ENCODE measurements around the gene RAP1GAP2.

Gene RAP1GAP2

GRCh38 chr17:2936351-2936750, 140.1 kb downstream of the RAP1GAP2 start:
- Histone ChIP-seq H3K27me3 (replicated peaks; ENCODE audit: insufficient read depth, low read length) (peaks cover 75% of the 10 kb centered on the region), H2AFZ (ENCODE audit: low read length) (no peak overlapping the region), H3K4me3 (ENCODE audit: low read length) (no peak overlapping the region), H3K79me2 (ENCODE audit: low read length) (no peaks in the 10 kb centered on the region), H3K9me3 (replicated peaks; ENCODE audit: insufficient read depth, low read length) (no peaks in the 10 kb centered on the region), H3K27ac (ENCODE audit: low read length) (no peak overlapping the region), H4K20me1 (ENCODE audit: insufficient read depth, low read length) (no peaks in the 10 kb centered on the region), H3K9ac (ENCODE audit: low read length) (no peak overlapping the region), H3K4me1 (ENCODE audit: low read length) (no peaks in the 10 kb centered on the region), H3K9me2 (replicated peaks; ENCODE audit: insufficient read depth, low read length) (no peaks in the 10 kb centered on the region), H3F3A (ENCODE audit: insufficient read depth, low read length) (no peaks in the 10 kb centered on the region), H3K36me3 (replicated peaks; ENCODE audit: insufficient read depth, low read length) (no peaks in the 10 kb centered on the region), H3K4me2 (ENCODE audit: low read depth, low read length) (no peak overlapping the region)
- DNase-seq = no peak
- TF ChIP-seq EZH2 (optimal IDR thresholded peaks at IDR 0.05; ENCODE audit: low read depth, low read length) (no peak), CTCF (IDR thresholded peaks at IDR 0.05; ENCODE audit: low read length) (no peak), EZH2phosphoT487 (IDR thresholded peaks at IDR 0.05; ENCODE audit: low read length) (no peak)

GRCh38 chr17:2936771-2937321, 140.6 kb downstream of the RAP1GAP2 start:
- H3K36me3 ChIP-seq (replicated peaks; ENCODE audit: insufficient read depth, low read length) = no peaks in the 10 kb centered on the region
- H3K9me3 ChIP-seq (replicated peaks; ENCODE audit: insufficient read depth, low read length) = no peaks in the 10 kb centered on the region
- no peak overlapping the region for H2AFZ ChIP-seq (ENCODE audit: low read length)
- DNase-seq = no peak
- no peak overlapping the region for H3K9ac ChIP-seq (ENCODE audit: low read length)
- no peak overlapping the region for H3K4me3 ChIP-seq (ENCODE audit: low read length)
- H4K20me1 ChIP-seq (ENCODE audit: insufficient read depth, low read length) = no peaks in the 10 kb centered on the region
- no peak for TF ChIP-seq EZH2phosphoT487 (IDR thresholded peaks at IDR 0.05; ENCODE audit: low read length)
- no peak for TF ChIP-seq CTCF (IDR thresholded peaks at IDR 0.05; ENCODE audit: low read length)
- TF ChIP-seq EZH2 (optimal IDR thresholded peaks at IDR 0.05; ENCODE audit: low read depth, low read length) = no peak
- no peaks in the 10 kb centered on the region for H3K9me2 ChIP-seq (replicated peaks; ENCODE audit: insufficient read depth, low read length)
- peaks cover 75% of the 10 kb centered on the region for H3K27me3 ChIP-seq (replicated peaks; ENCODE audit: insufficient read depth, low read length)
- H3K4me2 ChIP-seq (ENCODE audit: low read depth, low read length) = no peak overlapping the region
- no peaks in the 10 kb centered on the region for H3K79me2 ChIP-seq (ENCODE audit: low read length)
- H3K27ac ChIP-seq (ENCODE audit: low read length) = no peak overlapping the region
- no peaks in the 10 kb centered on the region for H3F3A ChIP-seq (ENCODE audit: insufficient read depth, low read length)
- no peaks in the 10 kb centered on the region for H3K4me1 ChIP-seq (ENCODE audit: low read length)

- no peaks in the 10 kb centered on the region for H3K4me1 ChIP-seq (ENCODE audit: low read length)
- no peak for DNase-seq
- no peaks in the 10 kb centered on the region for H3K36me3 ChIP-seq (replicated peaks; ENCODE audit: insufficient read depth, low read length)
- no peak overlapping the region for H2AFZ ChIP-seq (ENCODE audit: low read length)
- H3K4me2 ChIP-seq (ENCODE audit: low read depth, low read length) = no peak overlapping the region
- H3K9ac ChIP-seq (ENCODE audit: low read length) = no peak overlapping the region
- H3K4me3 ChIP-seq (ENCODE audit: low read length) = no peak overlapping the region
- H3K9me2 ChIP-seq (replicated peaks; ENCODE audit: insufficient read depth, low read length) = no peaks in the 10 kb centered on the region
- H3K9me3 ChIP-seq (replicated peaks; ENCODE audit: insufficient read depth, low read length) = no peaks in the 10 kb centered on the region
- no peaks in the 10 kb centered on the region for H3F3A ChIP-seq (ENCODE audit: insufficient read depth, low read length)
- TF ChIP-seq CTCF (IDR thresholded peaks at IDR 0.05; ENCODE audit: low read length) = no peak
- TF ChIP-seq EZH2phosphoT487 (IDR thresholded peaks at IDR 0.05; ENCODE audit: low read length) = no peak
- TF ChIP-seq EZH2 (optimal IDR thresholded peaks at IDR 0.05; ENCODE audit: low read depth, low read length) = no peak
- no peaks in the 10 kb centered on the region for H3K79me2 ChIP-seq (ENCODE audit: low read length)
- peaks cover 71% of the 10 kb centered on the region for H3K27me3 ChIP-seq (replicated peaks; ENCODE audit: insufficient read depth, low read length)
- no peak overlapping the region for H3K27ac ChIP-seq (ENCODE audit: low read length)
- H4K20me1 ChIP-seq (ENCODE audit: insufficient read depth, low read length) = no peaks in the 10 kb centered on the region
Measured at GRCh38 chr17:2937331-2938003, 141.2 kb downstream of the RAP1GAP2 start.

All from MM.1S (cell line).